SK-N-SH (cell line): ENCODE data around the gene GSTCD. TPM values are rescaled to one million over a fixed set of nuclear protein-coding genes. Genes with fewer than 3 reads are reported as not detected.

Experiments
- CTCF ChIA-PET: fragments of 300-600, 350-600 bp; formaldehyde crosslinking; extraction: SDS; loops from one replicate; lab custom pipeline; 2021; lab: Yijun Ruan, JAX
- POLR2A ChIA-PET: fragments of 350-600 bp; sonication (Branson Sonifier 250); formaldehyde crosslinking; extraction: SDS; loops from one replicate; lab custom pipeline; 2020; ENCODE audit warnings: antibody characterized with exemption, inconsistent platforms; lab: Yijun Ruan, JAX
- DNase-seq: peaks from one replicate; pipeline ENCODE4 v3.0.0; 2012
- H2AFZ ChIP-seq: fragments of 200-600 bp; sonication (generic); 2 replicates; pipeline ENCODE4 v1.8.1; 2016; ENCODE audit warnings: antibody characterized with exemption, mild to moderate bottlenecking, low read depth
- H3F3A ChIP-seq: fragments of 200-600 bp; sonication (generic); replicated peaks from 2 replicates; pipeline ENCODE3; 2016; ENCODE audit warnings: antibody characterized with exemption, mild to moderate bottlenecking; ENCODE audit not compliant: insufficient read depth
- H3K27ac ChIP-seq, 2 experiments: fragments of 200-500 bp in 1 of 2; fragments of 200-600 bp in 1 of 2; sonication (Bioruptor generic) in 1 of 2; sonication (generic), shearing (Covaris generic) in 1 of 2; 2 replicates each; pipeline versions ENCODE4 v1.5.1 to v1.6.1; 2014 to 2016; ENCODE audit warnings: low read depth in 2 of 2, inconsistent platforms in 1 of 2, low read length in 1 of 2, mild to moderate bottlenecking in 1 of 2, mixed read lengths in 1 of 2
- H3K27me3 ChIP-seq: fragments of 200-600 bp; sonication (generic), shearing (Covaris generic); 2 replicates; pipeline ENCODE4 v1.6.1; 2016; ENCODE audit warnings: mixed run types; ENCODE audit not compliant: insufficient read depth
- H3K36me3 ChIP-seq, 2 experiments: fragments of 200-500 bp in 1 of 2; fragments of 200-600 bp in 1 of 2; sonication (Bioruptor generic) in 1 of 2; sonication (generic) in 1 of 2; replicated peaks in 1 of 2; 2 replicates each; pipeline versions ENCODE3 to v1.5.1; 2014 to 2016; ENCODE audit warnings: low read length in 1 of 2, mild to moderate bottlenecking in 1 of 2; ENCODE audit not compliant: insufficient read depth in 2 of 2, control insufficient read depth in 1 of 2
- H3K4me1 ChIP-seq, 2 experiments: fragments of 200-500 bp in 1 of 2; fragments of 200-600 bp in 1 of 2; sonication (Bioruptor generic) in 1 of 2; sonication (generic), shearing (Covaris generic) in 1 of 2; 2 replicates each; pipeline versions ENCODE4 v1.5.1 to v1.6.1; 2014 to 2016; ENCODE audit warnings: low read depth in 1 of 2, low read length in 1 of 2, mixed run types in 1 of 2; ENCODE audit not compliant: insufficient read depth in 2 of 2, control insufficient read depth in 1 of 2
- H3K4me2 ChIP-seq: fragments of 200-600 bp; sonication (generic), shearing (Covaris generic); 2 replicates; pipeline ENCODE4 v1.6.1; 2017; ENCODE audit warnings: mixed run types
- H3K4me3 ChIP-seq, 2 experiments: fragments of 200-500 bp in 1 of 2; fragments of 200-600 bp in 1 of 2; sonication (Bioruptor generic) in 1 of 2; sonication (generic), shearing (Covaris generic) in 1 of 2; 2 replicates each; pipeline versions ENCODE4 v1.5.1 to v1.8.1; 2014 to 2016; ENCODE audit warnings: low read depth in 2 of 2, inconsistent platforms in 1 of 2, low read length in 1 of 2, mild to moderate bottlenecking in 1 of 2, mixed read lengths in 1 of 2, moderate library complexity in 1 of 2
- H3K79me2 ChIP-seq: fragments of 200-600 bp; sonication (generic); 2 replicates; pipeline ENCODE4 v1.8.1; 2017; ENCODE audit warnings: mild to moderate bottlenecking; ENCODE audit not compliant: insufficient read depth
- H3K9ac ChIP-seq: fragments of 200-600 bp; sonication (generic); 2 replicates; pipeline ENCODE4 v1.6.1; 2017; ENCODE audit warnings: mixed run types
- H3K9me2 ChIP-seq: fragments of 200-600 bp; sonication (generic); 2 replicates; pipeline ENCODE4 v1.6.1; 2017; ENCODE audit warnings: mixed run types
- H3K9me3 ChIP-seq: fragments of 200-600 bp; sonication (generic); 2 replicates; pipeline ENCODE4 v1.6.1; 2017; ENCODE audit warnings: mixed run types, mild to moderate bottlenecking, moderate library complexity
- H4K20me1 ChIP-seq: fragments of 200-600 bp; sonication (generic); 2 replicates; pipeline ENCODE4 v1.6.1; 2017; ENCODE audit warnings: mild to moderate bottlenecking, mixed run types; ENCODE audit not compliant: insufficient read depth
- CHD2 ChIP-seq: fragments of 150-350 bp; IDR thresholded peaks from 2 replicates; pipeline ENCODE4 v1.6.1; 2018; ENCODE audit warnings: low read length; ENCODE audit not compliant: partially characterized antibody
- ELF1 ChIP-seq: IDR thresholded peaks from 2 replicates; pipeline ENCODE4 v1.4.0; 2012
- EP300 ChIP-seq, 2 experiments: IDR thresholded peaks; 2 replicates each; pipeline versions ENCODE4 v1.4.0 to v1.6.1; 2012; ENCODE audit warnings: borderline replicate concordance in 1 of 2, low read depth in 1 of 2, low read length in 1 of 2
- EZH2phosphoT487 ChIP-seq: fragments of 200-600 bp; sonication (generic); IDR thresholded peaks from 2 replicates; pipeline ENCODE4 v1.6.1; 2017; ENCODE audit warnings: low read depth, mixed run types, mild to moderate bottlenecking, antibody characterized with exemption, moderate library complexity, borderline replicate concordance
- FOSL2 ChIP-seq: IDR thresholded peaks from 2 replicates; pipeline ENCODE4 v1.4.0; 2012; ENCODE audit warnings: low read depth, mild to moderate bottlenecking, moderate library complexity, borderline replicate concordance
- FOXJ3 ChIP-seq: sonication (generic); formaldehyde crosslinking; IDR thresholded peaks from 2 replicates; pipeline ENCODE4 v1.5.1; 2020; ENCODE audit warnings: mild to moderate bottlenecking, missing genetic modification reagents
- FOXM1 ChIP-seq: IDR thresholded peaks from 2 replicates; pipeline ENCODE4 v1.4.0; 2012; ENCODE audit warnings: low read depth, mild to moderate bottlenecking
- NFIC ChIP-seq: IDR thresholded peaks from 2 replicates; pipeline ENCODE4 v1.4.0; 2012; ENCODE audit warnings: borderline replicate concordance
- RCOR1 ChIP-seq: fragments of 150-350 bp; IDR thresholded peaks from 2 replicates; pipeline ENCODE4 v1.6.1; 2017; ENCODE audit warnings: antibody characterized with exemption, low read length
- RFX5 ChIP-seq: IDR thresholded peaks from 2 replicates; pipeline ENCODE4 v1.6.1; 2012; ENCODE audit warnings: mild to moderate bottlenecking, improper control_type of control experiment, low read length
- RXRA ChIP-seq: IDR thresholded peaks from 2 replicates; pipeline ENCODE4 v1.4.0; 2012; ENCODE audit warnings: low read depth, mild to moderate bottlenecking, borderline replicate concordance
- SMC3 ChIP-seq: IDR thresholded peaks from 2 replicates; pipeline ENCODE4 v1.6.1; 2012; ENCODE audit warnings: low read depth, low read length, improper control_type of control experiment
- YY1 ChIP-seq: IDR thresholded peaks from 2 replicates; pipeline ENCODE4 v1.4.0; 2012; ENCODE audit warnings: low read depth, mild to moderate bottlenecking
- WGBS: methylation state at CpG from one replicate; pipeline ENCODE4 v1.1.6; 2017; ENCODE audit warnings: low lambda C conversion rate; 5-methylcytosine and 5-hydroxymethylcytosine counted together
- polyA plus RNA-seq, 3 experiments: library from polyadenylated mRNA; depleted of rRNA; stranded (reverse); fragments of >200 nt; gene quantifications; 2 replicates each; pipeline ENCODE4 v1.2.3, GENCODE V29; 2012
- TF ChIP-seq, protein P1 (sequence below): IDR thresholded peaks from 2 replicates; pipeline ENCODE4; 2012
- TF ChIP-seq, protein P2 (sequence below): IDR thresholded peaks from 2 replicates; pipeline ENCODE4 v1.4.0; 2012; ENCODE audit warnings: low read depth, borderline replicate concordance
- TF ChIP-seq, protein P3 (sequence below): IDR thresholded peaks from 2 replicates; pipeline ENCODE4 v1.4.0; 2012; ENCODE audit warnings: low read depth, borderline replicate concordance
- TF ChIP-seq, protein P4 (sequence below): IDR thresholded peaks from 2 replicates; pipeline ENCODE4 v1.4.0; 2012; ENCODE audit warnings: low read depth
- TF ChIP-seq, protein P5 (sequence below): fragments of 150-350 bp; IDR thresholded peaks from 2 replicates; pipeline ENCODE4 v1.6.1; 2017; ENCODE audit warnings: antibody characterized with exemption, low read length, low read depth, borderline replicate concordance

Gene GSTCD
- polyA plus RNA-seq, 1 of the 3 experiments (the other 2 are of a cell fraction): 4.8 TPM

DNA sequence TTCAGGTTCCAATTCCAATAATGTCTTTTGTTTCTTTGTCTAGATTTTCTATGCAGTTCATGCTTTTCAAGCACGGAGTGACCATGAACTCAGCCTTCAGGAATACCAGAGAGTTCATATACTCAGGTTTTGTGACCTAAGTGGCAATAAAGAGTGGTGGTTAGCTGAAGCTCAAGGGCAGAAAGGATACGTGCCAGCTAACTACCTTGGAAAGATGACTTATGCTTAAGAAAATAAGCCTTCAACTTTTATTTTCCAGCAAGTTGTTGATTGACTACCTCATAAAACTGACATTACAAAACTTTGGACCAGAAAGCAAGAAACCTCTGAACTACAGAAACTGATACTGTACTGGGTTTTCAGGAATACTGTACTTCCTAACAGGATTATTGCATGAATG, 30.9 kb upstream of the GSTCD start:
- Histone ChIP-seq H3K36me3 (peaks cover 14 to 19% of the 10 kb centered on the region in 2 experiments), H3F3A (no peaks in the 10 kb centered on the region), H3K79me2 (no peaks in the 10 kb centered on the region), H3K4me3 (no peak overlapping the region), H3K9me3 (no peaks in the 10 kb centered on the region), H3K27ac (no peak overlapping the region), H2AFZ (no peak overlapping the region), H4K20me1 (no peaks in the 10 kb centered on the region), H3K9me2 (no peaks in the 10 kb centered on the region), H3K4me2 (no peak overlapping the region), H3K27me3 (no peaks in the 10 kb centered on the region), H3K4me1 (0 out of 4 replicates have a peak, but pooled peaks cover 0 to 4% of the 10 kb centered on the region in 2 experiments), H3K9ac (no peak overlapping the region)
- CTCF ChIA-PET: interaction anchor here (2.6 kb wide), 1 partner anchor 157 kb away, joined by 11 read pairs; no protein-coding TSS in a partner anchor
- POLR2A ChIA-PET: no interaction called here
- no peak for DNase-seq
- TF ChIP-seq FOSL2 (no peak), CHD2 (no peak), YY1 (no peak), SMC3 (no peak)
- TF ChIP-seq, protein P1, sequence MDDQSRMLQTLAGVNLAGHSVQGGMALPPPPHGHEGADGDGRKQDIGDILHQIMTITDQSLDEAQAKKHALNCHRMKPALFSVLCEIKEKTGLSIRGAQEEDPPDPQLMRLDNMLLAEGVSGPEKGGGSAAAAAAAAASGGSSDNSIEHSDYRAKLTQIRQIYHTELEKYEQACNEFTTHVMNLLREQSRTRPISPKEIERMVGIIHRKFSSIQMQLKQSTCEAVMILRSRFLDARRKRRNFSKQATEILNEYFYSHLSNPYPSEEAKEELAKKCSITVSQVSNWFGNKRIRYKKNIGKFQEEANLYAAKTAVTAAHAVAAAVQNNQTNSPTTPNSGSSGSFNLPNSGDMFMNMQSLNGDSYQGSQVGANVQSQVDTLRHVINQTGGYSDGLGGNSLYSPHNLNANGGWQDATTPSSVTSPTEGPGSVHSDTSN: no peak
- 45% methylated on average over 2 of the region's 2 CpGs for WGBS

DNA sequence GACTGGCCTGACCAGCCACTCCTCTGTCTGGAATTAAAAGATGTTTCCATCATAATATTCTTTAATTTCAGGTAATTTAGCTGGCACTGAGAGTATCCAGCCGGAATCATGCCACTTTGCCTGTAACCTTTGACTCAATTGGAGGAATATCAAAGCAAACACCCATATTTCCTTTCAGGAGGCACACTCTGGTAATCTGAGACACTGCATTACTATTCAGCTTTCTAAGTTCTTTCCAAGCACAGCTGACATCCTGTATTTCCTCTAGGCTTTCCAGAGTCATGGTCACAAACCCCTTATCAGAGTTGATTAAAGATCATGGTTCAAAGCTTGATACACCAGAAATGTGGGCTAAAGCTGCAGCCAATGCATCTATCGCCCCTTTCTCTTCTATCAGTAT, 29.4 kb upstream of the GSTCD start:
- Histone ChIP-seq H3K79me2 (no peaks in the 10 kb centered on the region), H3K9me3 (no peaks in the 10 kb centered on the region), H3K4me2 (no peak overlapping the region), H3K27me3 (no peaks in the 10 kb centered on the region), H3K4me3 (no peak overlapping the region), H3K27ac (no peak overlapping the region), H2AFZ (no peak overlapping the region), H3K9ac (no peak overlapping the region), H3K9me2 (no peaks in the 10 kb centered on the region), H4K20me1 (no peaks in the 10 kb centered on the region), H3F3A (no peaks in the 10 kb centered on the region), H3K4me1 (0 out of 4 replicates have a peak, but pooled peaks cover 0 to 4% of the 10 kb centered on the region in 2 experiments), H3K36me3 (peaks cover 25 to 33% of the 10 kb centered on the region in 2 experiments)
- WGBS: 63% methylated on average over 2 of the region's 2 CpGs
- ChIA-PET CTCF (interaction anchor here (0.8 kb wide), 1 partner anchor 158 kb away, joined by 3 read pairs; no protein-coding TSS in a partner anchor), POLR2A (no interaction called here)
- no peak for DNase-seq
- TF ChIP-seq FOXM1 (no peak), ELF1 (no peak), RFX5 (no peak), EZH2phosphoT487 (no peak), NFIC (no peak), FOXJ3 (CRISPR knock-in tag) (no peak), EP300 (IDR thresholded peaks at IDR 0.05; ENCODE audit: borderline replicate concordance in 1 of 2, low read depth in 1 of 2, low read length in 1 of 2) (no peak), RXRA (no peak), YY1 (no peak), RCOR1 (no peak)
- TF ChIP-seq, protein P2, sequence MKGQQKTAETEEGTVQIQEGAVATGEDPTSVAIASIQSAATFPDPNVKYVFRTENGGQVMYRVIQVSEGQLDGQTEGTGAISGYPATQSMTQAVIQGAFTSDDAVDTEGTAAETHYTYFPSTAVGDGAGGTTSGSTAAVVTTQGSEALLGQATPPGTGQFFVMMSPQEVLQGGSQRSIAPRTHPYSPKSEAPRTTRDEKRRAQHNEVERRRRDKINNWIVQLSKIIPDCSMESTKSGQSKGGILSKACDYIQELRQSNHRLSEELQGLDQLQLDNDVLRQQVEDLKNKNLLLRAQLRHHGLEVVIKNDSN: no peak
- TF ChIP-seq, protein P3, sequence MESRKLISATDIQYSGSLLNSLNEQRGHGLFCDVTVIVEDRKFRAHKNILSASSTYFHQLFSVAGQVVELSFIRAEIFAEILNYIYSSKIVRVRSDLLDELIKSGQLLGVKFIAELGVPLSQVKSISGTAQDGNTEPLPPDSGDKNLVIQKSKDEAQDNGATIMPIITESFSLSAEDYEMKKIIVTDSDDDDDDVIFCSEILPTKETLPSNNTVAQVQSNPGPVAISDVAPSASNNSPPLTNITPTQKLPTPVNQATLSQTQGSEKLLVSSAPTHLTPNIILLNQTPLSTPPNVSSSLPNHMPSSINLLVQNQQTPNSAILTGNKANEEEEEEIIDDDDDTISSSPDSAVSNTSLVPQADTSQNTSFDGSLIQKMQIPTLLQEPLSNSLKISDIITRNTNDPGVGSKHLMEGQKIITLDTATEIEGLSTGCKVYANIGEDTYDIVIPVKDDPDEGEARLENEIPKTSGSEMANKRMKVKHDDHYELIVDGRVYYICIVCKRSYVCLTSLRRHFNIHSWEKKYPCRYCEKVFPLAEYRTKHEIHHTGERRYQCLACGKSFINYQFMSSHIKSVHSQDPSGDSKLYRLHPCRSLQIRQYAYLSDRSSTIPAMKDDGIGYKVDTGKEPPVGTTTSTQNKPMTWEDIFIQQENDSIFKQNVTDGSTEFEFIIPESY: no peak
- TF ChIP-seq, protein P1: no peak
- TF ChIP-seq, protein P4, sequence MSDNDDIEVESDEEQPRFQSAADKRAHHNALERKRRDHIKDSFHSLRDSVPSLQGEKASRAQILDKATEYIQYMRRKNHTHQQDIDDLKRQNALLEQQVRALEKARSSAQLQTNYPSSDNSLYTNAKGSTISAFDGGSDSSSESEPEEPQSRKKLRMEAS: no peak
- TF ChIP-seq, protein P5, sequence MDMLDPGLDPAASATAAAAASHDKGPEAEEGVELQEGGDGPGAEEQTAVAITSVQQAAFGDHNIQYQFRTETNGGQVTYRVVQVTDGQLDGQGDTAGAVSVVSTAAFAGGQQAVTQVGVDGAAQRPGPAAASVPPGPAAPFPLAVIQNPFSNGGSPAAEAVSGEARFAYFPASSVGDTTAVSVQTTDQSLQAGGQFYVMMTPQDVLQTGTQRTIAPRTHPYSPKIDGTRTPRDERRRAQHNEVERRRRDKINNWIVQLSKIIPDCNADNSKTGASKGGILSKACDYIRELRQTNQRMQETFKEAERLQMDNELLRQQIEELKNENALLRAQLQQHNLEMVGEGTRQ: no peak
